ENCODE data around the gene CA11.

The CA11 gene

GRCh38 chr19:48609571-48610108 lies 36.3 kb downstream of the CA11 start:
- peaks cover 6% of the 10 kb centered on the region for H3K36me3 Mint-ChIP-seq (ENCODE audit: low read depth)
- no peak overlapping the region for H3K27ac Mint-ChIP-seq
- H3K4me3 Mint-ChIP-seq, result no peak overlapping the region
- no peaks in the 10 kb centered on the region for H3K9me3 Mint-ChIP-seq
- peaks cover 3% of the 10 kb centered on the region for H3K27me3 Mint-ChIP-seq (ENCODE audit: low read depth)
- no peak for TF ChIP-seq CTCF (IDR thresholded peaks at IDR 0.05; ENCODE audit: unreplicated experiment in 3 of 3)
- H3K4me1 Mint-ChIP-seq, result no peaks in the 10 kb centered on the region

- H3K27me3 Mint-ChIP-seq (ENCODE audit: low read depth), result peaks cover under 1% of the 10 kb centered on the region
- H3K4me1 Mint-ChIP-seq, result no peaks in the 10 kb centered on the region
- TF ChIP-seq CTCF (IDR thresholded peaks at IDR 0.05; ENCODE audit: unreplicated experiment in 3 of 3), result peak; percentile 22 to 32 (median 27)
- H3K36me3 Mint-ChIP-seq (ENCODE audit: low read depth), result peaks cover 4% of the 10 kb centered on the region
- no peak overlapping the region for H3K27ac Mint-ChIP-seq
- no peaks in the 10 kb centered on the region for H3K9me3 Mint-ChIP-seq
- no peak overlapping the region for H3K4me3 Mint-ChIP-seq
Observed at GRCh38 chr19:48608798-48609263, 37.2 kb downstream of the CA11 start.

GRCh38 chr19:48607359-48607755 lies 38.6 kb downstream of the CA11 start:
- Mint-ChIP-seq H3K4me3 (no peak overlapping the region), H3K27ac (no peak overlapping the region), H3K36me3 (ENCODE audit: low read depth) (no peaks in the 10 kb centered on the region), H3K4me1 (no peaks in the 10 kb centered on the region), H3K27me3 (ENCODE audit: low read depth) (no peaks in the 10 kb centered on the region), H3K9me3 (no peaks in the 10 kb centered on the region)
- no peak for TF ChIP-seq CTCF (IDR thresholded peaks at IDR 0.05; ENCODE audit: unreplicated experiment in 3 of 3)

GRCh38 chr19:48606463-48607358 lies 39.3 kb downstream of the CA11 start, which contains the start of gene SPACA4:
Gene SPACA4 (plus strand): TSS chr19:48606742. CDS start chr19:48606979, 237 bp downstream.
- H3K4me3 Mint-ChIP-seq, result no peak within 1 kb of the TSS
- no peaks in the 10 kb centered on the region for H3K36me3 Mint-ChIP-seq (ENCODE audit: low read depth)
- no peaks in the 10 kb centered on the region for H3K9me3 Mint-ChIP-seq
- no peak within 1 kb of the TSS for H3K27ac Mint-ChIP-seq
- no peak for TF ChIP-seq CTCF (IDR thresholded peaks at IDR 0.05; ENCODE audit: unreplicated experiment in 3 of 3)
- no peaks in the 10 kb centered on the region for H3K4me1 Mint-ChIP-seq
- H3K27me3 Mint-ChIP-seq (ENCODE audit: low read depth), result no peaks in the 10 kb centered on the region

- Mint-ChIP-seq H3K36me3 (ENCODE audit: low read depth) (no peaks in the 10 kb centered on the region), H3K9me3 (no peaks in the 10 kb centered on the region), H3K4me1 (no peaks in the 10 kb centered on the region), H3K27me3 (ENCODE audit: low read depth) (no peaks in the 10 kb centered on the region), H3K4me3 (no peak overlapping the region), H3K27ac (no peak overlapping the region)
- TF ChIP-seq CTCF (IDR thresholded peaks at IDR 0.05; ENCODE audit: unreplicated experiment in 3 of 3), result no peak
Observed at GRCh38 chr19:48603850-48604249, 42.1 kb downstream of the CA11 start.
